ENCODE data around the gene FAM120AOS.

Gene FAM120AOS

DNA sequence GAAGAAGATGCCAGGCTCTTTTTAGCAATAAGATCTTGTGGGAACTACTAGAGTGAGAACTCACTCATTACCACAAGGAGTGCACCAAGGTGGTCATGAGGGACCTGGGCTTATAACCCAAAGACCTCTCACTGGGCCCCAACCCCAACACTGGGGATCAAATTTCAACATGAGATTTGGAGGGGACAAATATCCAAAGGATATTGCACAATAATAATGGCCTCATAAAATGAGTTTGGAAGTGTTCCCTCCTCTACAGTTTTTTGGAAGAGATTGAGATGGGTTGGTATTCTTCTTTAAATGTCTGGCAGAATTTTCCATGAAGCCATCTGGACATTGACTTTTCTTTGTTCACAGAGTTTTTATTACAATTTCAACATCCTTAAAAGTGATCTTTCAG, 39.9 kb downstream of the FAM120AOS start:
- no peaks in the 10 kb centered on the region for H3K9me3 ChIP-seq (ENCODE audit: control insufficient read depth, low read length)
- no peaks in the 10 kb centered on the region for H3K36me3 ChIP-seq (ENCODE audit: control insufficient read depth, insufficient read depth, low read length)
- H3K4me3 ChIP-seq (ENCODE audit: insufficient read depth, low read depth, low read length, poor library complexity, severe bottlenecking), result no peak overlapping the region
- no peaks in the 10 kb centered on the region for H3K4me1 ChIP-seq (ENCODE audit: control insufficient read depth, insufficient read depth, low read length, poor library complexity, severe bottlenecking)
- no peaks in the 10 kb centered on the region for H3K27me3 ChIP-seq (replicated peaks; ENCODE audit: control insufficient read depth, insufficient read depth, low read length, poor library complexity, severe bottlenecking)
- no peak overlapping the region for H3K27ac ChIP-seq (ENCODE audit: insufficient read depth, low read length, poor library complexity, severe bottlenecking)
- DNase-seq, result no peak

DNA sequence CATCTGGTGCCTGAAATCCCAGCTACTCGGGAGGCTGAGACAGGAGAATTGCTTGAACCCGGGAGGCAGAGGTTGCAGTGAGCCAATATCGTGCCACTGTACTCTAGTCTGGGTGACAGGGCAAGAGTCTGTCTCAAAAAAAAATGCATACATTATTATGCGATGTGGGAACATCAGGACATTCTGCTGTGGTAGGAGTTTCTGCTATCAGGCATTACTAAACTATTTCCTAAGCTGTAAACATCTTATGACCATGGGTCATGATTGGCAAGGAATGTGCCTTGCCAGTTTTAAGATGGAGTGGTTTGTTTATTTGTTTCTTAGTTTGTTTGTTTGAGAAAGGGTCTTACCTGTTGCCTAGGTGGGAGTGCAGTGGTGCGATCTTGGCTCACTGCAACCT, 47.0 kb downstream of the FAM120AOS start:
- no peaks in the 10 kb centered on the region for H3K27me3 ChIP-seq (replicated peaks; ENCODE audit: control insufficient read depth, insufficient read depth, low read length, poor library complexity, severe bottlenecking)
- no peaks in the 10 kb centered on the region for H3K36me3 ChIP-seq (ENCODE audit: control insufficient read depth, insufficient read depth, low read length)
- H3K4me1 ChIP-seq (ENCODE audit: control insufficient read depth, insufficient read depth, low read length, poor library complexity, severe bottlenecking), result no peaks in the 10 kb centered on the region
- H3K4me3 ChIP-seq (ENCODE audit: insufficient read depth, low read depth, low read length, poor library complexity, severe bottlenecking), result no peak overlapping the region
- no peak for DNase-seq
- H3K27ac ChIP-seq (ENCODE audit: insufficient read depth, low read length, poor library complexity, severe bottlenecking), result no peak overlapping the region
- no peaks in the 10 kb centered on the region for H3K9me3 ChIP-seq (ENCODE audit: control insufficient read depth, low read length)

DNA sequence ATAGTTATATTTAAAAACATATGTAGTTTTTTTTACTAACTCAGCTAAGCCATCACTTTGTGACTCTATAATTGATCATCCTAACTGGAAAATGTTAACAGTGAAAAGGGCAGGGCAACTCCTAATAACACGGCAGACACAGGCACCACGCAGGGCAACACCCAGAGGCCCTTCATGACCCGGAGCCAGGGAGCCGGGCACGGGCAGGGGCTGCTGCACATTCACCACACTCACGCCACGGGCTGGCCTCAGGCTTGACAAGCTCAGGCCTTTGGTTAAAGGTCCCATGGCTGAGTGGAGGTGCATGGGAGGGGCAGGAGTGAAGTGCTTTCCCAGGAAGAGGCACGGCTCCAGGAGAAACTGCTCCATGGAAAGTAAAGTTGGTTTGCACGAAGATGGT, 54.9 kb downstream of the FAM120AOS start:
- no peak overlapping the region for H3K4me3 ChIP-seq (ENCODE audit: insufficient read depth, low read depth, low read length, poor library complexity, severe bottlenecking)
- no peaks in the 10 kb centered on the region for H3K4me1 ChIP-seq (ENCODE audit: control insufficient read depth, insufficient read depth, low read length, poor library complexity, severe bottlenecking)
- no peak for DNase-seq
- H3K27me3 ChIP-seq (replicated peaks; ENCODE audit: control insufficient read depth, insufficient read depth, low read length, poor library complexity, severe bottlenecking), result no peaks in the 10 kb centered on the region
- no peaks in the 10 kb centered on the region for H3K36me3 ChIP-seq (ENCODE audit: control insufficient read depth, insufficient read depth, low read length)
- no peak overlapping the region for H3K27ac ChIP-seq (ENCODE audit: insufficient read depth, low read length, poor library complexity, severe bottlenecking)
- no peaks in the 10 kb centered on the region for H3K9me3 ChIP-seq (ENCODE audit: control insufficient read depth, low read length)

DNA sequence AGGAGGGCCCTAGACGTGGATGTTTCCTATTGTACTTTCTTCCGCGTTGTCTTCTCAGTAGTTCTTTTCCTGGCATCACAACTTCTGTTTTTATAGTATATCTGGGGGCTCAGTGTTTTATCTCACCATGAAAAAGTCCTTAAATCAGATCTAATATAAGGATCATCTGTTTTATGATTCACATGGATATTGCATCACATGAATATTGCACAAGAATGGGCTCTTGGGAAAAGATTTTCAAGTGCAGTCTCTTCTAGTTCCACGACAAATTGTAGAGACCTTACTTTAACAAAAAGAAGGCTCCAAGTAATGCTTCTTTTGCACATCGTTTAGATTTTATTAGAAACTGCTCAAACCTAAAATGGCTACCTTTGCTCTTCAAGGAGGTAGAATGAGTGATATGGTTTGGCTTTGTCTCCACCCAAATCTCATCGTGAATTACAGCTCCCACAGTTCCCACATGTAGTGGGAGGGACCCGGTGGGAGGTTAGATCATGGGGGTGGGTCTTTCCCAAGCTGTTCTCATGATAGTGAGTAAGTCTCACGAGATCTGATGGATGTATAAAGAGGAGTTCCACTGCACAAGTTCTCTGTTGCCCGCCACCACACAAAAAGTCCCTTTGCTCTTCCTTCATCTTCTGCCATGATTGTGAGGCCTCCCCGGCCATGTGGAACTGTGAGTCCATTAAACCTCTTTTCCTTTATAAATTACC, 55.6 kb downstream of the FAM120AOS start:
- no peak overlapping the region for H3K4me3 ChIP-seq (ENCODE audit: insufficient read depth, low read depth, low read length, poor library complexity, severe bottlenecking)

More for the DNA sequence above, 55.6 kb downstream of the FAM120AOS start:
- DNase-seq, result no peak
- no peak overlapping the region for H3K27ac ChIP-seq (ENCODE audit: insufficient read depth, low read length, poor library complexity, severe bottlenecking)
- H3K9me3 ChIP-seq (ENCODE audit: control insufficient read depth, low read length), result no peaks in the 10 kb centered on the region
- no peaks in the 10 kb centered on the region for H3K36me3 ChIP-seq (ENCODE audit: control insufficient read depth, insufficient read depth, low read length)
- H3K27me3 ChIP-seq (replicated peaks; ENCODE audit: control insufficient read depth, insufficient read depth, low read length, poor library complexity, severe bottlenecking), result no peaks in the 10 kb centered on the region
- H3K4me1 ChIP-seq (ENCODE audit: control insufficient read depth, insufficient read depth, low read length, poor library complexity, severe bottlenecking), result no peaks in the 10 kb centered on the region

Measured in effector memory CD4-positive, alpha-beta T cell (primary cell).